Skin epidermis (tissue), 12 donors: ENCODE measurements around the gene OR9A4.

ENCODE experiments used
- H3K27ac ChIP-seq, 21 experiments: fragments of 200-600 bp; sonication (generic) in 11 of 21; one replicate each; pipeline ENCODE4 v1.5.0; 2020; ENCODE audit warnings: mild to moderate bottlenecking in 3 of 21, inconsistent platforms in 2 of 21, moderate library complexity in 2 of 21
- H3K4me3 ChIP-seq, 7 experiments: fragments of 200-600 bp; sonication (generic) in 2 of 7; one replicate each; pipeline ENCODE4 v1.5.0; 2020; ENCODE audit warnings: inconsistent platforms in 2 of 7, mild to moderate bottlenecking in 2 of 7, moderate library complexity in 1 of 7

OR9A4 gene

DNA sequence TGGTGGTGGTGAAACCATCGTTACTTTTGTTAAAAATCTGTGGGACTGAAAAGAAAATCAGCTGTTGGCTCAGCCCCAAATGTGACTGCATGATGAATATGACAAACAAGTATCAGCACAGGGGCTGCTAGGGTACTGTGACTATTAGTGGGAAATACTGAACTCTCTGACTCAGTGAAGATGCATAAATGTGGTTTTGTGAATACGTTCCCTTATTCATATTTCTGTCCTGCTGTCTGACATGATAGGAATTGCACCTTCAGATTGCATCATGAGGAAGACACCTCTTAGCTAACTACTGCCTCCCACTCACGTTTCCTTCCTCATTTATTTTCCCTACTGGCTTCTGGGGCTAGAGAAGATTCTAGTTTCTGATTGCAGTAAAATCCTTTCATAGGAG lies 29.2 kb downstream of the OR9A4 start:
- H3K27ac ChIP-seq = peak overlapping the region in 2 of 21 experiments; percentile 18
- H3K4me3 ChIP-seq = no peak overlapping the region

DNA sequence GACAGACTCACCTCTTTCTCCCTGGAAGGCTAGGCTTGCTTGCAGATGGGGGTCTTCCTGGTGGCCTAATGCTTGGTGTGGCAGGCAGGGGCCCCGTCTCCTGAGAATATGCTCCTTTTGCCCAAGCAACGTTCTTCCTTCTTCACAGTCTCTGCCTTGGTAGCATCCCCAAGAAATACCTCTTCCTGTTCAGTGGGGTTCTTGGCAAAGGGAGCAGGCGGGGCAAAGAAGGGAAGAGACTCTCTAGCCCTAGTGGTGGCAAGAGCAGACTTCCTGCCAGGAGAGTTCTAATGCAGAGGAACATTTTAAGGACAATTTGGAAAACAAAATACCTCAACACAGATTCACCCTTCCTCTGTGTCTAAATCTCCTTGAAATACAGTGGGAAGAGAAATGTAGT lies 30.6 kb downstream of the OR9A4 start, which contains the start of gene CLEC5A:
CLEC5A (minus strand) TSS at position 179 of the 400 bp plus-strand sequence. CDS start 682 bp downstream, outside the sequence.
- H3K27ac ChIP-seq = peak within 1 kb of the TSS in 6 of 21 experiments; percentile 1 to 66 (median 22)
- H3K4me3 ChIP-seq = peak within 1 kb of the TSS in 1 of 7 experiments; percentile 9

DNA sequence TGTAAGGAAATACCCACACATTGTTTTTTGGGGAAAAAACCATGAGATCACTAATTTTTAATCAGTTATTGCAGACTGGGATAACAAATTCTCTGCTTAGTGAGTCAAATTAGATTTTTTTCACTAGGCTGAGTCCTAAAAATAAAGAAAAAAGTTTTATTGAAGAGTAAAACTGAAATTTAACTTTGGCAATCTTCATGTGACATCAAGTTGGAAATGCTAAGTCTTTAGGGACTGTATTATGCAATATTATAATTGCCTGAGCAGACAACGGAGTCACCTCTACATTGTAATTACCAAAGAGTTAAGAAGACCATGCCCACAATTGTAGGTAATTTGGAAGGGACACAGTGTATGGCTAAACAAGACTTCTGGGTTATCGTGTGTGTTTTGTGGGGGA lies 32.8 kb downstream of the OR9A4 start:
- Histone ChIP-seq H3K27ac (no peak overlapping the region), H3K4me3 (no peak overlapping the region)

GRCh38 chr7:141949451-141949850 lies 33.3 kb downstream of the OR9A4 start:
- H3K27ac ChIP-seq = no peak overlapping the region

GRCh38 chr7:141949911-141950310 lies 33.7 kb downstream of the OR9A4 start:
- H3K4me3 ChIP-seq = no peak overlapping the region
- H3K27ac ChIP-seq = no peak overlapping the region

More at GRCh38 chr7:141949451-141949850, 33.3 kb downstream of the OR9A4 start:
- no peak overlapping the region for H3K4me3 ChIP-seq

GRCh38 chr7:141950806-141951205 lies 34.6 kb downstream of the OR9A4 start:
- no peak overlapping the region for H3K27ac ChIP-seq
- H3K4me3 ChIP-seq = no peak overlapping the region

DNA sequence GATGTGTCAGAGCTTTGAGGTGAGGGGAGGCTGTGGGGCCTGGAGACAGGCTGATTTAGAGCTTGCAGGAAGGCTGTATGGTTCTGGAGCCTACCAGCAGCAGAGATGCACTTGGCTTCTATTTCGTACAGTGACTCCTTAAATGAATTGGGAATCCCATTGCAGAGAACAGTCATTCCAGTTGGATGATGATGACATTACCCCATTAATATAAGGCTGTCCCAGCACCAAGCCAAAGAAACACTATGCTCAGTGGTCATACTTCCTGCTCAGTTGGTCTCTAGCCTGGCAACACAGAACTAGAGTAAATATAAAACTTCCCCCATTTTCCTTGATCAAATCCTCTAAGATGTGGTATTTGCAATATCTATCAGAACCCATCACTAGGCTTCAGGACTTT lies 36.3 kb downstream of the OR9A4 start:
- no peak overlapping the region for H3K4me3 ChIP-seq
- no peak overlapping the region for H3K27ac ChIP-seq

DNA sequence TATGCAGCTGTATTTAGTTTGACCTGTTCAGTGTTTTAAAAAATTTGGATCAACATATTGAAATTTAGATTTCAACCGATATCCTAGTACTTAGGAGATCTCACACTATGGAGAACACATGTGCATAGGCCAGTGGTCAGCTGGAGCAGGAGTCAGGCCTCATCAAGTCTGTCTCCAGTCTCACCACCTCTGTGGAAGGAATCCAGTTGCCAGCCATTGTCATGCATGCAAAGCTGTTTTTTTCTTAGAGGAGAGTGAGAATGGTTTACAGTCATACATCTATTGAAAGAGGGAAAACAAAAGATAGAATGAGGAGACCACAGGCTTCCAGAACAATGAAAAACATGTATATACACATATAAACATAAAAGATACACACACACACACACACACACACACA lies 38.1 kb downstream of the OR9A4 start:
- Histone ChIP-seq H3K4me3 (no peak overlapping the region), H3K27ac (no peak overlapping the region)

DNA sequence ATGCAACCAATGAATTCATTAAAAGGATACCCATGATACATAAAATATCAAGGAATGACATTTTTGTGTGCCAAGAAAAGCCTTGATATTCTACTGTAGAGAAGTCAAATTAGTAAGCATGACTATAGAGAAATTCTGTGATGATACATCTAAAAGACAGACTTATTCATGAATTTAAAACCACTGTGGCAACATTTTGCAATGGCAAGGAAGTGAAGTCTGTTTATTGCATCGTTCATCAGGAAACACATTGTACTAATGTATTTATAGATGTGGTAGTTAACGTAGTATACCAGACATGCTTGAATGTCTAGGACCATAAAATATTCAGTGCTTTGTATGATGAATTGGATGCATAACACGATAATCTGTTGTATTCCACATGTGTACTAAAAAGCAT lies 39.9 kb downstream of the OR9A4 start:
- Histone ChIP-seq H3K4me3 (no peak overlapping the region), H3K27ac (no peak overlapping the region)

GRCh38 chr7:141960687-141961422 lies 44.7 kb downstream of the OR9A4 start:
- Histone ChIP-seq H3K27ac (peak overlapping the region in 2 of 21 experiments; percentile 6 to 33), H3K4me3 (no peak overlapping the region)
